CD4-positive, alpha-beta T cell treated with Interleukin-1 beta for 1 hour (primary cell): ENCODE data around the gene KCTD11.
"Not testable (repeated sequence)": the region's sequence is repeated elsewhere in the genome, so short reads cannot be mapped to it uniquely, and the experiment has no call there.

Experiments
- DNase-seq, 2 donors: peaks; one replicate each; pipeline ENCODE4 v3.0.0-alpha.2; 2020 to 2022

KCTD11 gene

DNA sequence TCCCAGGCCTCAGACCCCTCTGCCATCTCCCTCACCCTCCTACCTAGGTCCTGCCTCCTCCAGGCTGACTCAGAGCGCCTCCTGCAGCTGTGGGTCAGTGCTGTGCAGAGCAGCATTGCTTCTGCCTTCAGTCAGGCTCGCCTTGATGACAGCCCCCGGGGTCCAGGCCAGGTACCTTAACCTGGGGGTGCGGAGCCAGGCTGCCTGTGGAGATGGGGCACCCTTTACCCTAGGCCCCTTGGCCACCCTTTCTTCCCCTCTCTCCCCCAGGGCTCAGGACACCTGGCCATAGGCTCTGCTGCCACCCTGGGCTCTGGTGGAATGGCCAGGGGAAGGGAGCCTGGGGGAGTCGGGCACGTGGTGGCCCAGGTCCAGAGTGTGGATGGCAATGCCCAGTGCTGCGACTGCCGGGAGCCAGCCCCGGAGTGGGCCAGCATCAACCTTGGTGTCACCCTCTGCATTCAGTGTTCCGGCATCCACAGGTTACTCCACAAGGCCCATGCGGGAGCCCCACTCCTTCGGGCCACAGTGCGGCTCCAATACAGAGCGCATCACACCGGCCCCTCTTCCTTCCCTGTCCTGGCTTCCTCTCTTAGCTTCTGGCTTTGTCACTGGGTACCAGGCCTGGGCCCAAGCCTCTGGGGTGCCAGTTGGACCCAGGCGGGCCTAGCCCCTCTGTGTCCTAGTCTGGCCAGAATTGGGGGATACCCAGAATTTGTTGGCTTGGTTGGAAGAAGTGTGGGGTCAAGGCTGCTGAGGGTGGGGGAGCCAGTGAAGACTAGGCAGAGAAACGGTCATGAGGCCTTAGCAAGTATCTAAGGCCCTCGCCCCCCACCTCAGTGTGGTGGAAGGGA lies 5.0 kb upstream of the KCTD11 start:
- no peak for DNase-seq

DNA sequence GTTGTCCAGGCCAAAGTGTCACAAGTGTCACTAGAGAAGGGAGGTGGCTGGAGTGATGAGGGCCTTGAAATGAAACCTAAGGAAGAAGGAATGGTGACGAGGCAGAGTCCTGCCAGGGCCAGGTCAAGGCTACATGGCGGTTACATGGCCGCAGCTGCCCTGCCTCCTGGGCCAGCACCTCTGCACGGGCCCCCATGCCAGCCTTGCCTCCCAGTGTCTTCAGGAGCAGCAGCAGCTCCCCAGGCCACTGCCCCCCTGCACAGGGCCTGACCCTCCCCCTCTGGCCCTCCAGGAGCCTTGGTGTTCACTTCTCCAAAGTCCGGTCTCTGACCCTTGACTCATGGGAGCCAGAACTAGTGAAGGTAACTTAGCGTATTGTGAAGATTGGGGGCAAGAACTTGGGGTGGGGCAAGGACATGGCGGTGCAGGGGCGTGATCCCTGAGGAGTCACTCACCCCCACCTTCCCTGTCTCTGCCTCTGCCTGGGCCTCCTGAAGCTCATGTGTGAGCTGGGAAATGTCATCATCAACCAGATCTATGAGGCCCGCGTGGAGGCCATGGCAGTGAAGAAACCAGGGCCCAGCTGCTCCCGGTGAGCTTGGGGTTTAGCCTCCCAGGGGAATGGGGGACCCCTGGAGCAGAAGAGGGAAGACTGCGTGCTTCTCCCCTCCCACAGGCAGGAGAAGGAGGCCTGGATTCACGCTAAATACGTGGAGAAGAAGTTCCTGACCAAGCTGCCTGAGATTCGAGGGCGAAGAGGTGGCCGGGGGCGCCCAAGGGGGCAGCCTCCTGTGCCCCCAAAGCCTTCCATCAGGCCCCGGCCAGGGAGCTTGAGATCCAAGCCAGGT lies 4.1 kb upstream of the KCTD11 start:
- DNase-seq: no peak

DNA sequence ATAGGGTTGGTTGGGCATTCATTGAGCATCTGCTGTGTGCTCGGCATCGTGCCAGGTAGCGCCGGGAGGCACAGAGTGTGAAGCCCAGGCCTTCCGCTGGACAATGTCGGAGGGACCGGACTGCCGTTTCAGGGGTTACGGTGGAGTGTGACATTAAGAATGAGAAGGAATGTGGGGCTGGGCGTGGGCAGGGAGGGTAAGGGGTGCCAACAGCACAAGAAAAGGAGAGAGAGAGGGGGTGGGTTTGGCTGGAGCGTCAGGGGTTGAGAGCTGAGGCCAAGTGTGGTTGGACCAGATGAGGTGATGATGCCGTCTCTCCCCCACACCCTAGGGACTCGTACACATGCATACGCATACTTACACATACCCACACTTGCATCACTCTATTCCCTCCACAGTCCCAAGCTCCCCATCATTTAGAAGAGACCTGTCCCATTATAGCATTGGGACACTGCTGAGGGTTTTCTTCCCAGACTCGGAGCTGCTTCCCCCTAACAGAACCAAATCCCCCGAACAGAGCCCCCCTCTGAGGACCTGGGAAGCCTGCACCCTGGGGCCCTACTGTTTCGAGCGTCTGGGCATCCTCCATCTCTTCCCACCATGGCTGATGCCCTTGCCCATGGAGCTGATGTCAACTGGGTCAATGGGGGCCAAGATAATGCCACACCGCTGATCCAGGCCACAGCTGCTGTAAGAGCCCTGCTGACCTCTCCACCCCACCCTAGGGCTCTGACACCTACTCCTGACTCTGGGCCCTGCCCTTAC lies 3.3 kb upstream of the KCTD11 start:
- no peak for DNase-seq

DNA sequence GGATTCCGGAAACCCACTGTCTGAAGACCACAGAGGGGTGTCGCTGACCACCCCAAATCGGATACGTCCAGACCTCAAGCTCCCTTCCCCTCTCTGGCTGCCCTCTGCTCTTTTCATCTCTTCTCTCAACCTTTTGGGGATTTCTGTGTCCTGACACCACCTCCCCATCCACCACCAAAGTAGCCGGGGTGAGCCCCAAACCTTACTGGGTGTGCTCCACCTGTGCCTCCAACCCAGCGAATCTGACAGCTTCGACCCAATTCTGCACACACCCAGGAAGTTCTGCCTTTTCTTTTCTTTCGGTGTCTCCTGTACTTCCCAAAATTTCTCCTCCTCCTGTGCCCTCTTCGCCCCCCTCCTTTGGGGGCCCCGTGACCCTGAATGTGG lies 534 bp downstream of the KCTD11 start:
- DNase-seq: peak in 1 of 2 donors; percentile 22

DNA sequence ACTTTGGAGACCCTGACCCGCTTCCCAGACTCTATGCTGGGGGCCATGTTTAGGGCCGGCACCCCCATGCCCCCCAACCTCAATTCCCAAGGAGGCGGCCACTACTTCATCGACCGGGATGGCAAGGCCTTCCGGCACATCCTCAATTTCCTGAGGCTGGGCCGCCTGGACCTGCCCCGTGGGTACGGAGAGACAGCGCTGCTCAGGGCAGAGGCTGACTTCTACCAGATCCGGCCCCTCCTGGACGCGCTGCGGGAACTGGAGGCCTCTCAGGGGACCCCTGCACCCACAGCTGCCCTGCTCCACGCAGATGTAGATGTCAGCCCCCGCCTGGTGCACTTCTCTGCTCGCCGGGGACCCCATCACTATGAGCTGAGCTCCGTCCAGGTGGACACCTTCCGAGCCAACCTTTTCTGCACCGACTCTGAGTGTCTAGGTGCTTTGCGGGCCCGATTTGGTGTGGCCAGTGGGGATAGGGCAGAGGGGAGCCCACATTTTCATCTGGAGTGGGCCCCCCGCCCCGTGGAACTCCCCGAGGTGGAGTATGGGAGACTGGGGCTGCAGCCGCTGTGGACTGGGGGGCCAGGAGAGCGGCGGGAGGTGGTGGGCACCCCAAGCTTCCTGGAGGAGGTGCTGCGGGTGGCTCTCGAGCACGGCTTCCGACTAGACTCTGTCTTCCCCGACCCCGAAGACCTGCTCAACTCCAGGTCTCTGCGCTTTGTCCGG lies 1.1 kb downstream of the KCTD11 start:
- no peak for DNase-seq

DNA sequence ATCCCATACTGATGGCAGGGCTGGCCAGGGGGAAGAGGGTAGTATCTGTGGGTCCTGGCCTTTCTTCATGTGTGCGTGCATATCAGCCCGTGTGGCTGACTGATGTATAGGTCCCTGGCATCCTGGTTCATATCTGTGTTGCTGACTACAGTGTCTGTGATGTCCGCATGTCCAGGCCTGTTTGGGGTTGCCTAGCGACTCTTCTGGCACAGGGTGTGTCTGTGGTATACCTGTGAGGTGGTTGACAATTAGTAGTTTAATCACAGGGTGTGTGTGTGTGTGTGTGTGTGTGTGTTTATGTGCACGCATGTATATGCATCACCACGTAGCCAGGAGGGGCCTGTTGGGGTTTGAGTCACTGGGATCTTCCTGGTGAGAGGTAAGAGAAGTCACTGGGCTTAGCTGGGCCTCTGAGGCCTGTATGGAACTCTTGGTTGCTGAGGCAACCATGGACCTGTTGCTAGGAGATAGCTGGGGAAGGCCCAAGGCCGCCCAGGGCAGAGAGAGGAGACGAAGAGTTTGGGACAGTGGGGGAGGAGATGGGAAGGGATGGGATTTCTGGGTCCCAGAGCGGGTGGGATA lies 2.4 kb downstream of the KCTD11 start:
- peak in 1 of 2 donors; percentile 21 for DNase-seq

DNA sequence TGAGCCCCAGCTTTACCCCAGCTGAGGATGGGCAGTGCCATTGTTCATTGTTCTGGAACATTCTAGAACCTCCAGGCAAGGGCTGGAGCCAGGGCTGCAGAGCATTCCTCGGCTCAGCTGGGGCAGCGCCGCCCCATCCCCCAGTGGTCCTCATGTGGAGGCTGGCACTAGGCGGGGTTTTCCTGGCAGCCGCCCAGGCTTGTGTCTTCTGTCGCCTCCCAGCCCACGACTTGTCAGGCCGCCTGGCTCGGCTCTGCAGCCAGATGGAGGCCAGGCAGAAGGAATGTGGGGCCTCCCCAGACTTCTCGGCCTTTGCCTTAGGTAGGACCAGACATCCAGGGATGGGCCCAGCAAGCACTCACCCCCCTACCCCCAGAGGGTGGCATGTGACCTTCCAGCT lies 3.1 kb downstream of the KCTD11 start, which contains the start of gene TMEM95:
TSS of gene TMEM95 (plus strand) at position 104 of the 400 bp plus-strand sequence. CDS start at position 153, 49 bp downstream.
- DNase-seq: no peak

DNA sequence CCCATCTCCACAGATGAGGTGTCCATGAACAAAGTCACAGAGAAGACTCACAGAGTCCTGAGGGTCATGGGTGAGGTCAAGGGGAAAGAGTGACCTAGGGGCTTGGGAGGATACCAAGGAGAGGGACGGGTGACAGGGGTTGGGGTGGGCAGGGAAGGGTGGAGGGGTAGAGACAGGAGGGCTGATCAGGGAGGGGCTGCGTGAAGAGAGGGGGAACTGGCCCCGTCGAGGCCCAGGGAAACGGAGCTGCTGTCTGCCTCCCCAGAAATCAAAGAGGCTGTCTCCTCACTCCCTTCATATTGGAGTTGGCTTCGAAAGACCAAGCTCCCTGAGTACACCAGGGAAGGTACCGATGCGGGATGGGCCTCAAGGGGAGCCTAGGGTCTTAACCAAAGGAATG lies 3.6 kb downstream of the KCTD11 start:
- no peak for DNase-seq

DNA sequence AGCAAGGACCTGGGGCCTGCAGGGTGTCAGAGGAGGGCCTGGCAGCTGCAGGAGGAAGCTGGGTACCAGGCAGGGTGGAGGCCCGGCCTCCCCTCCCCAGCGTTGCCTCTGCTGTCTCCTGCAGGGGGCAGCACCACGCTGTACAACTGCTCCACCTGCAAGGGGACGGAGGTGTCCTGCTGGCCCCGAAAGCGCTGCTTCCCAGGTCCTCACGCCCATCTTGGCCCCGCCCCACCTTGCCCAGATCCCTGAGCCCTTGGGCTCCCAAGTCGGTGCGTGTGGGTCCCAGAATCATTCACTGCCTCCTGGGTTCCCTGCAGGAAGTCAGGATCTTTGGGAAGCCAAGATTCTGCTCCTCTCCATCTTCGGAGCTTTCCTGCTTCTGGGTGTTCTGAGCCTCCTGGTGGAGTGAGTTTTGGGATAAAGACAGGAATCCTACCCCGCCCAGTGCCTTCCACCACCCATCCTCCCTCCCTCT lies 4.1 kb downstream of the KCTD11 start:
- DNase-seq: peak; percentile 87 to 88

DNA sequence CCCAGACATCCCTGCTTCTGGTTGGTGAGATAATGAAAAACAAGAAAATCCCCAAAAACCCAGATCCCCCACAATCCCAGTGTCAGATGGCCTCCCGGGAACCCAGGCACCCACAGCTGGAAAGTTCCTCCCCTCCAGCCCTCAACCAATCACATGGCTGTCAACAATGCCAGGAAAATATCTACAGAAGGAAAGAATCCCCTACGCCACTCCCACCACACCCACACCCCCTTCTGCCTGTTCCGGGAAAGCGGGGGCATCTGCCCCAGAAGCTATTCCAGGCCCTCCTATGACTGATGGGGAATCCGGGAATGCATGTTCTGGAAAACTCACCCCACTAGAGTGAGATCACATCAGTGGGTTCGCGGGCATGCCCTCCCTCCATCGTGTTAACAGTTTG lies 4.8 kb downstream of the KCTD11 start:
- no peak for DNase-seq

DNA sequence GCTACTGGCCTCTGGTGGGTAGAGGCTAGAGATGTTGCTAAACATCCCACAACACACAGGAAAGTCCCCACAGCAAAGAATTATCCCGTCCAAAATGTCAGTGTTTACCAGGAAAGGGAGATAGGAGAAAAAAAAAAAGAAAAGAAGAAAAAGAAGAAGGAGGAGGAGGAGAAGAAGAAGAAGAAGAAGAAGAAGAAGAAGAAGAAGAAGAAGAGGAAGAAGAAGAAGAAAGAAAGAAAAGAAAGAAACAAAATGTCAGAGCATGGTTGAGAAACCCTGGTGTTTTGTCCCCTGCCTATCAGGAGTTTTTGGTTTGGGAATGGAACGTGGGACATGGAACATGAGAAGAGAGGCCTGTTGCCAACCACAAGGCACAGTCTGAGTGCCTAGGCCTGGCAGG lies 5.4 kb downstream of the KCTD11 start:
- no peak for DNase-seq

DNA sequence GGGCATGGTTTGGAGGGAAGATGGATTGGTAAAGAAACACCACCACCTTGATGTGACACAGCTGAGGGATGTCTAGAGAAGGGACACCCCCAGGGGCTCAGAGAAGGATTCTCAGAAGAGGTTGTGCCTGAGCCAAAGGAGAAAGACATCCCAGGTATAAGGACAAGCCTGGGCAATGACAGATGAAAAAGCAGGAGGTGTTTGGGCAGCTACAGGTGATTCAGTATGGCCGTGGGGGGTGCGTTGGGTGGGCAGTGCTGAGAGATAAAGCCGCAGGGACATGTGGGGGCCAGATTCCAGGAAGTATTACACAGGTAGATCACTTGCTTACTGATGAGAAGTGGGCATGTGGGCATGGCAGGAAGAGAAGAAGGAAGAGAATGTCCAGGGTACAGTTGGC lies 9.9 kb downstream of the KCTD11 start:
- DNase-seq: no peak

DNA sequence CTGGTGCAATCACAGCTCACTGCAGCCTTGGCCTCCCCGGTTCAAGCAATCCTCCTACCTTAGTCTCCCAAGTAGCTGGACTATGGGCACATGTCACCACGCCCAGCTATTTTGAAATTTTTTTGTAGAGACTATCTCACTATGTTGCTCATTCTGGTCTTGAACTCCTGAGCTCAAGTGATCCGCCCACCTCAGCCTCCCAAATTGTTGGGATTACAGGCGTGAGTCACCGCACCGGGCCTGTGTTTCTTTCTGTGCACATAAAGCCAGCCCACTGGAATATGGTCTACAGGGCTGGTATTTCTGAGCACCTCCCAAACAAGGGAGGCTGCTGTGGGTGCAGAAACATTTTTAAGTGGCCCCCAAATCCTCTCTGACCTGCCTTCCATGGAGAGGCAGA lies 11.3 kb downstream of the KCTD11 start:
- no peak for DNase-seq

DNA sequence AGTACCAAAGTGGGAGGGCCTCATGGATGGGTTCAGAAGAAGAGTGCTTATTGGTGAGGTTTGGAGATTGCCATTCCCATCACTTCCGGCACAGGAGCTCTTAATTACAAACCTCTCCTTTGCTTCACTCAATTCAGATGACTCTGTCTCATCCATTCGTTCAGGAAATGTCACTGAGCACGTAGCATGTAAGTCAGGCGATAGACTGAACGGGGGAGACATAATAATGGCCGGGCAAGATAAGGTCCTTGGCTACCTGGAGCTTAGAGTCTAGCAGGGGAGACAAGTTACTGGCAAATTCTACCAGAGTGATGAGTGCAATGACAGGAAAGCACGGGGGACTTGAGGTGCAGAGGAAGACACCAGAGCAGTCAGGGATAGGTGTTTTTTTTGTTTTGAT lies 14.0 kb downstream of the KCTD11 start:
- DNase-seq: not testable (repeated sequence)

DNA sequence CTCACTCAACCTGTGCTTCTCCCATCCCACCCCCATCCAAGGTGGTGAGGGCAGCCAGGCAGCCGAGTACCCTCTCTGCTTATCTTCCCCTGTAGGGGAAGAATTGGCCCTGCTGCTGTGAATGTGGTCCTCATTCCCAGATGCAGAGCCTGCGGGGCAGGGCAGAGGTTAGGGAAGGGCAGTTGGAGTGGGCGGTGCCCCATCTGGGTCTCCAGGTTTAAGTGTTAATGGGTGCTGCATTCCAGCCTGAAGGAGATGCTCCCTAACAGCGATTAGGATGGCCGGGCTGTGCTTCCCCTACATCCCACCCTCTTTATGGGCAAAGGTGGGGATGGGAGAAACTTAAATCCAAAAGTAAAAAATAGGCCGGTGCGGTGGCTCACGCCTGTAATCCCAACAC lies 15.1 kb downstream of the KCTD11 start:
- DNase-seq: no peak

DNA sequence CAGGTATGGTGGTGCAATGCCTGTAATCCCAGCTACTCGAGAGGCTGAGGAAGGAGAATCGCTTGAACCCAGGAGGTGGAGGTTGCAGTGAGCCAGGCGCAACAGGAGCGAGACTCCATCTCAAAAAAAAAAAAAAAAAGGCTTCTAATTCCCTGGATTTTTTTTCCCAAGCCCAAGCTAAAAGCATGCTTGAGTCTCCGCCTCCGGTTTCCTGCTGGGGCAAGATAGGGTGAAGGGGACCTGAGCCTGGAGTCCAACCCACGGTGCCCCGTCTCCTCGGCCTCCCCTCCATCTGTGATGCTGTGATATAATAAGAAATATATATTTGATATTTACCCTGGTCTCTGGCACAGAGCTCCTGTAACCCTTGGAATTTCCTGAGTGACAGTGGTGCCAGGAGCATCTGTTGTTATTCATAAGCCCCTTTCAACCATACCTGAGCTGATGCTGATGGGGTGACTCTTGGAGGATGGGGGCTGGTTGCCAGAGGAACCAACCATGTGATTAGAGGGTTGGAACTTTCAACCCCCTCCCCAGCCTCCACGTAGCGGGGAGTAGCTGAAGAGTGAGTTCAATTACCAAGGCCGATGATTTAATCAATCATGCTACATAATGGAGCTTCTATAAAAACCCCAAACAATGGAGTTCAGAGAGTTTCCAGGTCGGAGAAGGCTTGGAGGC lies 16.1 kb downstream of the KCTD11 start:
- no peak for DNase-seq

DNA sequence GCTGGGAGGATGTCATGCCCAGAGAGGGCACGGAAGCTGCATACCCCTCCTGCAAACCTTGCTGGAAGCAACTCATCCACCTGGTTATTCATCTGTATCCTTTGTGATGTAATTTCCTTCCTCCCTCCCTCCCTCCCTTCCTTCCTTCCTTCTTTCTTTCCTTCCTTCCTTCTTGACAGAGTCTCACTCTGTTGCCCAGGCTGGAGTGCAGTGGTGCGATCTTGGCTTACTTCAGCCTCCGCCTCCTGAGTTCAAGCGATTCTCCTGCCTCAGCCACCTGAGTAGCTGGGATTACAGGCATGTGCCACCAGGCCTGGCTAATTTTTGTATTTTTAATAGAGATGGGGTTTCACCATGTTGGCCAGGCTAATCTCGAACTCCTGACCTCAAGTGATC lies 16.6 kb downstream of the KCTD11 start:
- not testable (repeated sequence) for DNase-seq

DNA sequence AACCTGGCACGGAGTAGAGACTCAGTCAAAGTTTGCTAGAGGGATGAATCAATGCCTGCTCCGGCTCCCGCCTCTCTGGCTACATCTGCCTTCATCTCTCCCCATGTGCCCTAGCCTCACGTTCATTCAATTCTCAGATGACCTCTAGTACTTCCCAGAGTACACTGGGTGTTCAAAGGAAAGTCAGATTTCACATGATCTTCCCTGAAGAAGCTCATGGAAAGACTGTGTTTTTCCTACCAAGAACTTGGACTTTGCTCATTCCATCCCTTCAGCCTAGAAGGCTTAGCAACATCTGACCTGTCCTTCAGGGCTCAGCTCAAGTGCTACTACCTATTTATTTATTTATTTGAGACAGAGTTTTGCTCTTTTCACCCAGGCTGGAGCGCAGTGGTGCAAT lies 17.9 kb downstream of the KCTD11 start:
- DNase-seq: no peak

DNA sequence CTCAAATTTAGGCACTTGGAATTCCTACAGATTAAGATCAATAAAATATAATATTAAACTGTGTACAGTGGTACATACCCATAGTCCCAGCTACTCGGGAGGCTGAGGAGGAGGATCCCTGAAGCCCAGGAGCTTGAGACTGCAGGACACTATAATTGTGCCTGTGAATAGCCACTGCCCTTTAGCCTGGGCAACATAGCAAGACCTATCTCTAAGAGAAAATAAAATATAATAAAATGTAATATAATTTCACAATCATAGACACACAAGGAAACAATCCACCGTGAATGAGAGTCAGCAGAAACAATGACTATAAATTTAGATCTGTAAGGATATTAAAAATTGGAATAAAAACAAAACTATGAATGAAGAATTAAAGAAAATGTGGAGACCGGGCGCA lies 18.9 kb downstream of the KCTD11 start:
- no peak for DNase-seq

DNA sequence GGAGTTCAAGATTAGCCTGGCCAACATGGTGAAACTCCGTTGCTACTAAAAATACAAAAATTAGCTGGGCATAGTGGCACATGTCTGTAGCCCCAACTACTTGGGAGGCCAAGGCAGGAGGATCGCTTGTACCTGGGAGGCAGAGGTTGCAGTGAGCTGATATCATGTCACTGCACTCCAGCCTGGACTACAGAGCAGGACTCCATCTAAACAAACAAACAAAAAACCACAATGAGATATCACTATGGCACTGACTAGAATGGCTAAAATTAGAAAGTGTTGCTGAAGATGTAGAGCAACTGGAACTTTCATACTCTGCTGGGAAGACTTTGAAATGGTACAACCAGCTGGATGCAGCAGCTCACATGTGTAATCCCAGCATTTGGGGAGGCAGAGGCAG lies 22.4 kb downstream of the KCTD11 start:
- DNase-seq: no peak

DNA sequence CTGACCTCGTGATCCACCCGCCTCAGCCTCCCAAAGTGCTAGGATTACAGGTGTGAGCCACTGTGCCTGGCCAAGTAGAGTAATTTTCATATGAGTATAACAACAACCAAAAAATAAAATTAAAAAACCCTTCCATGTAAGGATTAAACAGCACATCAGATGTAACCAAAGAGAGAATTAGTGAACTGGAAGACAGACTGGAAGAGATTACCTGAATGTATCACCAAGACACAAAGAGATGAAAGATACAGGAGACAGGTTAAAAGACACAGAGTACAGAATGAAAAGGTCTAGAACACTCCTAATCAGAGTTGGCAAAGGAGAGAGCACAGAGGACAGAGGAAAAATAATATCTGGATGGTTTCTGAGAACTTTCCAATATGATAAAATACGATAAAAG lies 27.2 kb downstream of the KCTD11 start:
- no peak for DNase-seq
